Stimulated activated CD4-positive, alpha-beta T cell treated with anti-CD3 and anti-CD28 coated beads, Interleukin-12 subunit alpha, Interleukin-12 subunit beta, amount 100 ng/mL, for 4 hours (primary cell): ENCODE measurements around the gene UBE2L5.

Source experiments
- DNase-seq: peaks from one replicate; pipeline ENCODE4 v3.0.0-alpha.2; 2020

Gene UBE2L5

DNA sequence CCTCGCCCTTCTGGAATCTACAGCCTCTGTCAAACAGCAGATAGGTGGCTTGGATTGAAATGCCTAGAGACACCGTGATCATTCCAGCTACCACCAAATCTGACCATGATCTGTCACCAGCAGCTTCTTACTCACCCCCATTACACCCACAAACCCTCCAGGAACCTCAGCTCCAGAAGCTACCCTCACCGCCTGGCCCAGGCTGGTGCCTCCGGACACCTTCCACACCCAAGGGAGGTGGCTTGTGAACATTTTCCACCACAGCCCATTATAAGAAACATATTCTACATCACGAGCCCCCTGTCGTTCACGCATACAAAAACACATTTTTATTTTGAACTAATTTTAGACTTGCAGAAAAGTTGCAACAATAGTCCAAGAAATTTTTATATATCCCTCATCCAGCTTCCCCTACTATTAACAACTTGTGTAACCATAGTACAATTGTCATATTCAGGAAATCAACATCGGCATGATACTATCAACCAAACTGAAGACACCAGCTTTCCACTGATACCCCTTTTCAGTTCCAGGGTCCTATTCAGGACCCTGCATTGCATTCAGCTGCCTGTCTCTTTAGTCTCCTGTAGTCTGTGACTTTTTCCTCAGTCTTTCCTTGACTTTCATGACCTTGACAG lies 15.4 kb upstream of the UBE2L5 start:
- no peak for DNase-seq

DNA sequence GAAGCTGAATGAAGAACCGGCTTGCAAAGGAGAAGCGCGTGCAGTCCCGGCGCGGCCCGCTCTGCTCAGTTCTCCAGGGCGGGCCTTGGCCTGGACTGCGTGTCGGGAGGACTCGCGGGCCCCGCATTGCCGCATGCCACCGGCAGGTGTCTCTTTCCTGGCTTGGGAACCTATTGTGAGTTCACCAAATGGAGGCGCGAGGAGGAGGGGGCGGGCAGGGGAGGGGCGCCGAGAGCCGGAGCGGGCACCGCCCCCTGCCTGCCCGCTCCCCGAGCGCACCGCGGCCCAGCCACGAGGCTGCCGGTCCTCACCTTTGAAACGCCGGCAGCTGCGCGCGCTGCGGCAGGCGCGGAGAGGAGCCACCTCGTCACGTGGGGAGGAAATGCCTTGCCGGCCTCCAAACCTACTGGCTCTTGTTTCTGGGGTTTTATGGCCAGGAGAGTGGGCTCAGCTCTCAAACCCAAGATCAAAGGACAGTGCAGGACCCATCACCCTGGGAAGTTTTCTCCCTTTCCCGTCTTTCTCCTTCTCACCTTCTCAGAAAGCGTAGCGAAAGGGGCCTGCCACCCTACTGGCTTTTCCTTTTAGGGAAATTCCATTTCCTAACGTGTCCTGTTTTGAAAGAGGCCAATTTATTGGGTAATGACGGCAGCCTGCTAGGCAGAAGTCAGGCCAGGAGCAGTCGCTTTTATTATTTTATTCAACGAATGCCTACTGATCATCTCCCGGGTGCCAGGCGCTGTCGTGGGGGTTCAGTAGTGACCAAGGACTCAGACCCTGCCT lies 13.8 kb upstream of the UBE2L5 start:
- DNase-seq: peak; percentile 93

DNA sequence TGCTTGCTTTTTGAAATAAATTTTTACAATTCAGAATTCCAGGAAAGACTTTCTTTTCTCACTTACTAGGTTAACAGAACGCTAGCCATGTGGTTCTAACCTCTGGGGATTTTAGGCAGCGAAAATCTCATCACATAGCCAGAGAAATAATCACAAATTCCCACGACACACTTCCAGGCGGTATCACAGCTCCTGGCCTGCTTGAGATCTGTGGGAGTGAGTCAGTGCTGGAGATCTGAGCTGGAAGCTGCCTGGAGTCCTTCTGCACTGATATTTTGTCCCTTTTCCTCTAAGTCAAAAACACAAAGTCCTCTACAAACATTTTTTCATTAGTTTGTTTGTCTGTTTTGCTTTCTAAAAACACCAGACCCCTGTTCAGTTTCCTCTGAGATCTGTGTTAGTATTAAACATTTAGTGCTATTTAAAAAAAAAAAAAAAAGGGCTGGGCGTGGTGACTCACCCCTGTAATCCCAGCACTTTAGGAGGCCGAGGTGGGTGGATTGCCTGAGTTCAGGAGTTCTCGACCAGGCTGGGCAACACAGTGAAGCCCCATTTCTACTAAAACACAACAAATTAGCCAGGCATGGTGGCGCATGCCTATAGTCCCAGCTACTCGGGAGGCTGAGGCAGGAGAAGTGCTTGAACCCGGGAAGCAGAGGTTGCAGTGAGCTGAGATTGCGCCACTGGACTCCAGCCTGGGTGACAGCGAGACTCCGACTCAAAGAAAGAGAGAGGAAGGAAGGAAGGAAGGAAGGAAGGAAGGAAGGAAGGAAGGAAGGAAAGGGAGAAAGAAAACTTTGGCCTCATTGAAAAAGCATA lies 12.2 kb upstream of the UBE2L5 start:
- no peak for DNase-seq

DNA sequence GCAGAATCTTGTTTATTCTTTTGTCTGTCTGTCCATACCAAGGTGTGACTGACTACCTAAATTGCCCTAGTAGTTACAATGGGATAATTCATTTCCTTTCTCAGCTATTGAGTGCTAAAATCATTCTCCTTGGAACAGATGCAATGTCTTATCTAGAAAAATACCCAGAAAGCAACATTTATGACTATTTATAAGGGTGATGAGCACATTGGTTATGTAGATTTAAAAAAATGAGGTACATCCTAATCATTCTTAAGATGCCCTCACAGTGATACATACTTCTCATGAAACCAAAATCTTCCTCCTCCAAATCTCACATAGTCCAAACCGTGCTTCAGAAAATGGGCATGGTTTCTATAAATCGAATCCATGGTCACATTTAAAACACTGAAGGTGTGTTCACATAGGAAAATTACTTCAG lies 11.6 kb upstream of the UBE2L5 start:
- DNase-seq: no peak

DNA sequence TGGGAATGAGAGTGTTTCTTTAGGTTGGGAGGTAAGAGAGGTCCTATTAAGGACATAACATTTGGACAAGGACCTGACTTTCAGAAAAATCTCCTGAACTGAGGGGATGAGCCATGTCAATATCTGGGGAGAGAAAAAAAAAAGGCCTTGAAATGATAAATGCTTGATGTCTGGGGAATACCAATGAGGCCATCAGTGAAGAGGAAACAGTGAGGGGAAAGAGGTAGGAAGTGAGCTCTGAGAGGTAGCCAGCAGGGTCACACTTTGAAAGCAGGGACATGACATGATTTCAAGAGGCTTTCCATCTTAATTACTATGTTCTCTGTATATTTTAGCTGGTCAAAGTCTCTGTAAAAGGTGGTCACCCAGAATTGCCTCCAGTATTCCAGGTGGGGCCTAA lies 9.9 kb upstream of the UBE2L5 start:
- no peak for DNase-seq

DNA sequence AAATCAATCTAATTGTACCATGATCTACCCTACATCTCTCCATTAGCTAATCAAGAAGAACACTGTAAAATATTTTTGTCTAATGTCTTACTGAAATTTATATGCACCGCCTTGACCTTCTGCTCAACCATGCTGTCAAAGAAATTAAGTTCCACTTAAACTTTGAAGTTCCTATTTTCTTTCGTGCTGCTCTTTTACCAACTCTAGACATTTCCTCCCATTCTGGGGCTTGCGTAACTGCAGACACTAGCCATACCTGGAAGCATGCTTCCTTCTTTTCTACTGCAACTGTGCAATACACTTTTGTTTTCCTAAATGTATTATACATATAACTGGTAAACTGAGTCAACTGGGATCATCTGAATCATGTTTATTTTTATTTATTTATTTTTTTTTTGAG lies 8.5 kb upstream of the UBE2L5 start:
- no peak for DNase-seq

DNA sequence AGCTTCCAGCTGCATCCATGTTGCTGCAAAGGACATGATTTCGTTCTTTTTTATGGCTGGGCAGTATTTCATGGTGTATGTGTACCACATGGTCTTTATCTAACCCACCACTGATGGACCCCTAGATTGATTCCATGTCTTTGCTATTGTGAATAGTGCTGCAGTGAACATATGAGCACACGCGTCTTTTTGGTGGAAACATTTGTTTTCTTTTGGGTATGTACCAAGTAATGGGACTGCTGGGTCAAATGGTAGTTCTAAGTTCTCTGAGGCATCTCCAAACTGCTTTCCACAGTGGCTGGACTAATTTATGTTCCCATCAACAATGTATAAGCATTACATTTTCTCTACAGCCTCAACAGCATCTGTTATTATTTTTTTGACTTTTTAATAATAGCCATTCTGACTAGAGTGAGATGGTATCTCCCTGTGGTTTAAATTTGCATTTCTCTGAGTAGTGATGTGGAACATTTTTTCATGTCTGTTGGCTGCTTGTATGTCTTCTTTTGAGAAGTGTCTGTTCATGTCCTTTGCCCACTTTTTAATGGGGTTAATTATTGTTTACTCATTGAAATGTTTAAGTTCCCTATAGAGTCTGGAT lies 6.8 kb upstream of the UBE2L5 start:
- DNase-seq: no peak

DNA sequence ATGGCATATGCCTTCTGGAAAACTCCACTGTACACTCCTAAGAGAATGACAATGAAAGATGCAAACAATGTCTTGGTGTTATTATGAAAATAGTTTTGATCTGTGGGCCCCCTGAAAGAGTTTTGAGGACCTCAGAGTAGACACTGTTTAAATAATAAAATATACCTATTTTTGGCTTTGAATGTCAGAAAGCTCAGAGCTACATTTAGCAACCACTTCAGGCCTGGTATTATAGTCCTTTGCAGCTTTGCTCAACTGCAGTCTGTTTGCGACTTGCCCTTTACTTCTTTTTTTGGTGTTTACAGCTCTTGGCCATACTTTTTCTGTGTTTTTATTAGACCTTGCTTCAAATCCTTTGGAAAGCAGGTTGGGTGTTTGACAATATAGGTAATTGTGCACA lies 5.8 kb upstream of the UBE2L5 start:
- no peak for DNase-seq

DNA sequence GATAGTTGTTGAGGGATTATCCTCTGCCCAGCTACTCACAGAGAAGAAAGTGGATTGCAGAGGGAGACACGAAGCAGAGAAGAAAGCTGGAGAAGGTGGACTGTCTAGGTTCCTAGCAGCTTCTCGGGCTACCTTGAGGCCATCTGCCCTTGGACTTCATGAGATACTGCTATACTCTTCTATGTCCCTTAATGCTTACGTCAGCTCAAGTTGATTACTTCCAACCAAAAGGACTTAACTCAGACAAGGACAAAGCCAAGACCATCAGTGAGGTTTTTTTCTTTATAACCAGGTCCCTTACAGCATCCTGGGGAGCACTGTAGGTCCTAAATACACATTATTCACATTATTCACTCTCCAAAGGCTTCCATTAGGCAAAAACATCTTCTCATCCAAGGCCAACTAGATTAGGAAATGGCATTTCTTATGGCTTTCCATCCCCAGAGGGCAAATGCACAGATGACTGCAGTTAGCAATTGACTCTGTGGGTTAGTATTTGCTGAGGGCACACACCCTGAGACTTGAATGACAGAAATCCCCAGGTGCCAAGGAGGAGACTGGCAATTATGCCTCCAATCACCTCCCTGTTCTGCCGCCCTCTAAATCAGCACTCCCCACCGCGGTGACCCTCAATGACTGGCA lies 4.1 kb upstream of the UBE2L5 start:
- no peak for DNase-seq

DNA sequence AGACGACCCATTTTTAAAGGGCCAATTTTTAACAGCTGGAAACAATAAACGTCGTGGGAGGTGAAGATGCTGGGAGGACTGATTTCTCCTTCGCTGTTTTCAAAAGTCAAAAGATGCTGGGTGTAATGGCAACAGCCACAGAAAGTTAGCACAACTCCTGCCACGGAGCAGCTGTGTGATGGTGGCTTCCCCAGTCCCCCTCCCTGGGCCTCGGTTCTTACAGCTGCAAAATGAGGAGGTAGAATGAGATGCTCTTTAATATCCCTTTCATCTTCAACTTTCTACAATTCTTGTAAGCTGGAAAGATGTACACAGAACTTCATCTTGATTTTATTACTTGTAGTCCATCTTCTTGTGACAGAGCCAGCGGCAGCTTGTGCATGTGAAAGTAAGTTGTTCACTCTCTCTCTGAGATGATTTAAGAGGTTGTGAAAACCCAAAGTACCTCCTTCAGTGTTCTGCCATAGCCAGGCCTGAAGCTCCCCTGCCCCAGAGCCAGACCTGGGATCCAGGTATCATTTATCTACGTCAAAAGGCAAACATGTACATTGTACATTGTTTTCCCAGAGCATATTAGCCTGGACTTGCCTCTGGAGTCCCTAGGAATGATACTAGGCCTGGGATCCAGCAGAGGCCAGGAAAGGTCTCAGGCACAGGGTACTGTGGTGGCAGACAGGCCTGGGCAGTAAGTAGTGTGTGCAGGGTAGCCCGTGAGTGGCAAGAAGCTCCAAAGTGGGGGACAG lies 3.4 kb upstream of the UBE2L5 start:
- no peak for DNase-seq

DNA sequence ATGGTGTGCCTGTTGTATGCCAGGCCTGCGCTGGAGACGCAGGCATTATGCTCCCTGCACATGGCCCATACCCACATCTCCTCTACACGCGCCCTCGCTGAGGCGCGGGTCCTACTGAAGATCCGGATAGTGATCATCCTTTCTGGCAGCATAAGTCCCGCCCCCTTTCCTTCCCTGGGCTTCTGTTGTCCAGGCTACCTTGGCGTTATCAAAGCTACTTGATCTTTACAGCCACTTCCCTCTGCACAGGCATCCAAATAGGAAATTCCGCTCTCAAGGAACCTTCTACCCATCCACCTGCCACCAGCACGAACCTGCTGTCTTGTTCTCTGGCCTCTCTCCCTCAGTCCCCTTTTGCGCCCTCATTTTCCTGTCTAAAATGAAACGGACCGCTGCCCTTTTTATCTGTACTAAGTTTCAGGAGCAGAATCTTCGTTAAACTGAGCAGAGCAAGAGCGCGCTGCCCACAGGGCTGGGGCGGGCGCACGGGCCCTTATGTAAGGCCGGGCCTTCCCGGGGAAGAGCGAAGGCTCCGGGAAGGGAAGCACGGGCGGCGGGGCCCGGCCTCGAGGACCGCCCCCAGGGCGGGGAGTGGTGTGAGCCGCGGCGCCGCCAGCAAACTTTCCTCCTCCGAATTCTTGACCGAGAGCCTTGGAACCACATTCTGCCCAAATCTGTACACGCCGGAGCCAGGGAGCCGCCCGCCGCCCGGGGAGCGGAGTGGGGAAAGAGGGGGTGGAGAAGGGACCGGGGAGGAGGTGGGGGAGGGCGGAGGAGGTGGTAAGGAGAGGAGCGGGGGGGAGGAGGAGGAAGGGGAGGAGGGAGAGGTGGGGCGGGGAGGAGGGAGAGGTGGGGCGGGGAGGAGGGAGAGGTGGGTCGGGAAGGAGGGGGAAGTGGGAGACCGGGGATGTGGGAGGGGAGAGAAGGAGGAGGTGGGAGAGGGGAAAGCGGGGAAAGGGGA lies 920 bp upstream of the UBE2L5 start:
- DNase-seq: peak; percentile 44

DNA sequence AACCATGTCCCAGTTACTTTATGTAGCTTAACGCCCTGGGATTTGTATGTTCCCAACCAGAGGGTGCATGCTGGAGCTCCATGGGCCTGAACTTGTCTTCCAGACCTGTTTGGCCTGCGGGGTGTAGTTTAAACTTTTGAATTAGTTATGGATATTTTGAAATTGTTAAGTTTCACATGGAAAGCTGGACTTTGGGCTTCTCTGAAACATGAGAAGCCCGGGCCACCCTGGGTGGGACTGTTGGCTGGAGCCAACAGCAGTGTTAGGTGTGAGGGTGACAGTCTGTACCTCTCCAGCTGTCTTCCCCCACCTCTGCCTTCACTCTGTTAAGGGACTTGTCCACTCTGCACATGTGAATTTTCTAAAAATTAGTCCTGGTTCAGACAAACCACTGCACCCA lies 1.6 kb downstream of the UBE2L5 start:
- no peak for DNase-seq

DNA sequence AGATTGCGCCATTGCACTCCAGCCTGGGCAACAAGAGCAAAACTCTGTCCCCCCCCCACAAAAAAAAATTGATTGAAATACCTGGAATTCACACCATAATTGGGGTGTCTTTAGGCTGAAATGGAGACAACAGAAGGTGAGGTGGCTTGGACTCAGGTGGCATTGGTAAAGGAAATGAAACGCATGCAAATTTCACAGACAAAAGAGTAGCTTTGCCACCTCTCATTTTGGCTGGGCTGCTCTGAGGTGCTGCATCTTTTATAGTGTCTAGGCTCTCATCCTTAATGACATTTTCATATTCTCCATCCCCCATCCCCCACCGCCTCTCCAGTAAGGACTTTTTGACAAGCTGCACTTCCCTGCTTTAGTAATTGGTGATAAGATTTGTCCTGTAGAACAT lies 6.9 kb downstream of the UBE2L5 start:
- no peak for DNase-seq

DNA sequence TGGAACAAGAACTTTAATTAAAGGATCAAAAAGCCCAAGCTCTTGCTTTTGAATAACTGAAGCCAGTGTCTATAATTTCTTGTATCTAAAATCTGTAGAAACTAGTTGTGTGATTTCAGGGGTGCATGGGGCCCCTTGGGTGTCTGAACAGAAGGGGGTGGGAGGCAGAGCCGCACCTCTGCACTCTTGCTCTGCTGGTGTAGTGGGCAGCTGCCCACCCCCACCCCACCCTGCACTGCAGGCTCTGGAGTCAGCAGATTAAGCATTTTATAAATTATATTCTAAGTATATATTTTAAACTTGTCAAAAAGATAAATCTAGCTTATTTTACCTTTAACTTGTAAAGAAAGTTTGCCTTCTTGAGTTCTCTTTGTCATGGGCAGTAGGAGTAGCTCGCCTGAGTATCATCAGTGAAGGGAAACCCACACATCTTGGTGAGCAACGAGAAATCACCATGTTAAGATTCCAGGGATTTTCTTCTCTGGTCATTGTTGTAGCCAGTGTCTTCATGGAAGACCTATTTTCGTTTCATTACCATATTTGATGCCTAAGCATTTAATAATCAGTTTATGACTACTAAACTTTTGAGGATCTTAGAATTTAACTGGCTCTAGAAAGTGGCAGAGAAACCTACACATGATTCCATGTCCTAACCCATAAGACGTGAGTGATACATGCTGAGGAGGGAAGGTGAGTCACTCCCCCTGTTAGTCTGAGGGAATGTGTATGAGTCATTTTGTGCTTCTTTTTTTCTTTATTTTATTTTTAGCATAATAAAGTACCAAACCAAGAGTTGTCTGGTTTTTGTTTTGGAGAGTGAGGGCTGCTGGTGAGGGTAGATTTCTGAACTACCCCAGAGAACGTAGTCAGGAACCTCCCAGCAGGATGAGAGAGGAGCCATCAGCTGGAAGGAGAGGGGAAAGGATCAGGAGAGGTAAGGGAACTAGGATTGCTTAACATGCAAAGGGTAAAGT lies 7.7 kb downstream of the UBE2L5 start:
- no peak for DNase-seq

DNA sequence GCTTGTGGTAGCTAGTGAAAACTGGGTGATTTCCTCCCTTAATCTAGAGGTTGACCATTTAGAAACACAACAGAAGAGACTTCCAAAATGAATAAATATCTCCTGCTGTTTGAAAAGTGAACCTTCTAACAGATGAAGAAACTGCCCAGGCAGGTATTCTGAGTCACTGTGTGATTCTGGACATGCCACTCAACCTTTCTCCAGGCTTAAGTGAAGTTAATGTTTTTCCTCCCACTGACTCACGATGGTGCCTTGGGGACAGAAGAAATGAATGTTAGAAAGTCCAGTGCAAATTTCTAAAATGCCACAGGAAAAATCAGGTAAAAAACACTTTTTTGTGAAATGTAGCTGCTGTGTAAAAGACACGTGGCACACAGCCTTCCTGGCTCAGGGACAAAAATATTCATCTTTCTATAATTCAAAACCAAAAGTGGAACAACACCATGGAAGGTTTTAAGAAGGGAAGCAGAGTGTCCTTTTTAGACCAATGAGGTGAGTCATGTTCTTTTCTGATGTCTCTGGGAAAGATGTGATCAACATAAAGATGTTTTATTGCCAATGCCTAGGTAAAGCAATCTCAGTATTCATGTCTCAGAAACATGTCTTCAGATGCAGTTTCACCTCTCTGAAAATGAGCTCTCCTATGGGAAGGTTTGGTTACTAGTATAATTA lies 9.1 kb downstream of the UBE2L5 start:
- no peak for DNase-seq

DNA sequence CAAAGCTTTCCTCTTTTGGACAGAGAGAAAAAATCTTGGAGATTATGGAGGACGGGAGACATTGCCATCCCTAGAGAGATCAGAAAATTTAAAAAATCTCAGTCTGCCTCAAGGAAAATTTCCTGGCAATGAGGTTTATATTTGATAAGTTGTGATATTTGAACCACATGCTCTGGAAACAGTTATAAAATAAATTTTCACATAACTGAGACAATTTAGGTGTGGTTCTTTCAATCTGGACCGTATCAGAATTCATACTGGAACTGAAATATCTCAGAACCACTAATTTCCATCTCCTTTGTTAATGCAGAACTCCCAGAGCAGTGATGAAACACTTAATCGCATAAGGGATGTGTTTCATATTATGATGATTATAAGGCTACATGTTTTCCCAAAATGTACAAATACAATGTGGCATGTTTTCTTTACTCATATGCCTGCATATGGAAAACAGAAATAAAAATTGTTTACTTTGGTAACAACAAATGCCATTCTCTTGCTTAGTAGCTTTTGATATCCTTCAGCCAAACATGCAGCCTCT lies 13.7 kb downstream of the UBE2L5 start:
- no peak for DNase-seq

DNA sequence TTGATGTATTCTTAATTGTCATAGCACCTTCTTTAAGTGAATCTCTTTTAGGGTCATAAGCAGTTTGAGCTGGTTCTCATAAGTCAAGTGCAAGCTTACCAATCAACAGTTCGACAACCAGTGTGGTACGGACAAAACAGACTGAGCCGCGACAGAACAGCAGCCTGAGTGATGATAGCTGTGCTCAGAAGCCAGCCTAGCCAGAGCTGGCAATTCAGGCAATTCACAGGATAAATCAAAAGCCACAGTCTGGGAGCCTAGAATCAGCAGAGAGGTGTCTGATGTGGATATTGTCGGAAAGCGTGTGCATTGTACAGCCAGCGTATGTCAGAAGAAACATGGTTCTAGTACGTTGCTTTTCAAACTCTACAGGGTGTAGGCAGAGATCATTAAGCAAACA lies 14.9 kb downstream of the UBE2L5 start:
- DNase-seq: no peak

DNA sequence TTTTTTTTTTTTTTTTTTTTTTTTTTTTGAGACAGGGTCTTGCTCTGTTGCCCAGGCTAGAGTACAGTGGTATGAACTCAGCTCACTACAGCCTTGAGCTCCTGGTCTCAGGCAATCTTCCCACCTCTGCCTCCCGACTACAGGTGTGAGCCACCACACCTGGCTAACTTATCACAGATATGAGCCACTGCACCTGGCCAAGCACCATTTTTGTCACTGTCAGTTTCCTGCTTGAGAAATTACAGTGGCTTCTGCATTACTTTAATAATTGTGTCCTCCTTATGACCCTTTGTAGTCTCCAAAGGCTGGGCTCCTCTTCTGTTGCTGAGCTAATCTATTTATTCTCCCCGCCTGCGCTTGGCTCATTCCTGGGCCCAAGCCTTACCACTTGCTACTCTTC lies 16.0 kb downstream of the UBE2L5 start:
- DNase-seq: no peak
